Small intestine (tissue), 7 donors: ENCODE measurements around the gene PUS3. TPM values are rescaled to one million over a fixed set of nuclear protein-coding genes. Genes with fewer than 3 reads are reported as not detected.
"Not testable (repeated sequence)": the region's sequence is repeated elsewhere in the genome, so short reads cannot be mapped to it uniquely, and the experiment has no call there.

Experiments used
- DNase-seq, 2 donors: peaks; one replicate each; pipeline versions ENCODE4 v3.0.0 to v3.0.0-alpha.2; 2013
- FAIRE-seq: peaks from 2 replicates; lab custom pipeline; 2012; peaks lifted over from hg19 to GRCh38; lab: Jason Lieb, UNC
- H3K27ac ChIP-seq, 3 donors: one replicate each; pipeline ENCODE4 v1.5.1; 2013; ENCODE audit warnings: low read length in 2 of 3, mild to moderate bottlenecking in 2 of 3, control low read depth in 1 of 3, inconsistent platforms in 1 of 3, low read depth in 1 of 3, moderate library complexity in 1 of 3
- H3K27me3 ChIP-seq, 3 donors: one replicate each; pipeline ENCODE4 v1.6.1; 2013; ENCODE audit warnings: low read length in 3 of 3, inconsistent platforms in 1 of 3; ENCODE audit not compliant: control insufficient read depth in 3 of 3, insufficient read depth in 3 of 3
- H3K36me3 ChIP-seq, 3 donors: one replicate each; pipeline ENCODE4 v1.6.1; 2013; ENCODE audit warnings: low read length in 3 of 3, inconsistent platforms in 1 of 3, low read depth in 1 of 3, mild to moderate bottlenecking in 1 of 3, moderate library complexity in 1 of 3; ENCODE audit not compliant: control insufficient read depth in 3 of 3, insufficient read depth in 2 of 3
- H3K4me1 ChIP-seq, 3 donors: one replicate each; pipeline ENCODE4 v1.6.1; 2013; ENCODE audit warnings: low read length in 2 of 3, inconsistent platforms in 1 of 3, low read depth in 1 of 3, mild to moderate bottlenecking in 1 of 3, moderate library complexity in 1 of 3; ENCODE audit not compliant: control insufficient read depth in 3 of 3, insufficient read depth in 2 of 3
- H3K4me3 ChIP-seq, 3 donors: one replicate each; pipeline ENCODE4 v1.5.1; 2013; ENCODE audit warnings: low read length in 3 of 3, control low read depth in 1 of 3, inconsistent platforms in 1 of 3, low read depth in 1 of 3, mild to moderate bottlenecking in 1 of 3, moderate library complexity in 1 of 3
- H3K9me3 ChIP-seq, 2 donors: one replicate each; pipeline ENCODE4 v1.6.1; 2013; ENCODE audit warnings: low read depth in 1 of 2, low read length in 1 of 2; ENCODE audit not compliant: control insufficient read depth in 2 of 2, insufficient read depth in 1 of 2
- WGBS, 3 donors: extraction: QIAGEN DNeasy Blood & Tissue Kit; methylation state at CpG; one replicate each; pipeline ENCODE4 v1.1.7; 2013; 5-methylcytosine and 5-hydroxymethylcytosine counted together
- polyA plus RNA-seq, 4 donors: library from polyadenylated mRNA; stranded (reverse) in 3 of 4; unstranded in 1 of 4; fragments of 200-250 nt in 3 of 4; fragments of 120-200 nt in 1 of 4; gene quantifications; one replicate each; pipeline versions ENCODE4 v1.2.1 to v1.2.3, GENCODE V29; 2013
- donor health status: healthy with polysubstance abuse.
- donor health status: control.
- donor health status: control.
- donor health status: Bipolar disorder and iron deficiency.
- donor health status: healthy.

The PUS3 gene
- polyA plus RNA-seq, 4 donors = 10.3 to 12.7 (median 11.9) TPM

DNA sequence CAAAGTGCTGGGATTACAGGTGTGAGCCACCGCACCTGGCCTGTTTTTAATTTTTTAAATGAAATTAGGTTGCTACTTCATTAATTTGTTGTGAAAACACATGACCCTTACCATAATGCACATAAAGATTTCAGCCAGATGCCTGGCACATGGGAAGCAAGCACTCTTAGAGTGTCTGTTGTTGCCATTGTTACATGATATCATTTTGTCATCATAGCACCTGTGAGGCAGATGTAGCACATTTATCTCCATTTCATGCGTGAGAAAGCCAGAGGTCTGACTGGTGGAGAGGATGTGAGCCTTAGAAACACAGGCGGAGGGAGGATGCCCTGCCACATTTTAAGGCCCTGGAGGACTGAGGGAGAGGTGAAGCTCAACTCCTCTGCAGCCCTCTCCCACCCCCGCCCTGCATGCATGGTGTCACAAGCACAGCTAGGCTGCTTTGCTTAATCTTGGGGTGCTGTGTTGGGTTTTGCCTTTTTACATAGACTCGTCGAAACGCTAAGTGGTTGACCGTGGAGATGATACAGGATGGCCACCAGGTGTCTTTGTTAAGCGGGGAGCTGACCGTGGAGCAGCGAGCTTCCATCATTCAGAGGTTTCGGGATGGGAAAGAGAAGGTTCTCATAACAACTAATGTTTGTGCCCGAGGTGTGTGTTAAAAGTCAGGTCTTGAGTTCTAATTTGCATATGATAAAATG is 15.3 kb upstream of the PUS3 start:
- DNase-seq = no peak
- H3K36me3 ChIP-seq = no peaks in the 10 kb centered on the region
- H3K27me3 ChIP-seq = peaks cover 0 to 3% (median 2%) of the 10 kb centered on the region in 3 donors
- FAIRE-seq = no peak
- H3K9me3 ChIP-seq = no peaks in the 10 kb centered on the region
- 83 to 90% (median 89%) methylated on average over 13 of the region's 13 CpGs for WGBS, 3 donors
- H3K4me3 ChIP-seq = no peak overlapping the region
- peaks cover 0 to 7% (median 0%) of the 10 kb centered on the region in 3 donors for H3K4me1 ChIP-seq
- no peak overlapping the region for H3K27ac ChIP-seq

DNA sequence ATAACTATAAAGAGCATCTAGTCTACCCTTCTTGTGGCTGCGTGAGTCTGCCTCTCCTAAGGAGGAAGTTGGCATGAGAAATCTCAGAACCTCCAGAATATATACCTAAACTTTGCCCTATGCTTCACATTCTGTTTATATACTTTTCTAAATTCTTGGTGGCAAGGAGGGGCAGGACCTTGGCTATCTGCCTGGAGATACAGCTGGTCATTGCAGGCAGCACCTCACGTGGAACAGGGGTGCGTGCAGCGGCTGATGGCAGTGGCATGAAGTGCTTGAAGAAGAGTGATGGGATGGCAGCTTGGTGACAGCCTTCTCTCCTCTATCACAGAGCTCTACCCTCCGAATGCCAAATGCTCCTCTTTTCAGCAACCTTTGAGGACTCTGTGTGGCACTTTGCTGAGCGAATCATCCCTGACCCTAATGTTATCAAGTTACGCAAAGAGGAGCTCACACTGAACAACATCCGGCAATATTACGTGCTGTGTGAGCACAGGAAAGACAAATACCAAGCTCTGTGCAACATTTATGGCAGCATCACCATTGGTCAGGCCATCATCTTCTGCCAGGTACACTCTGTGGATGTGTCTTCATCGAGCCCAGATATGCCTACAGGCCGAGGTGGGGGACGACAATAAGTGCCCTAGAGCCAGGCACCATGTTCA is 13.8 kb upstream of the PUS3 start:
- Histone ChIP-seq H3K27me3 (peaks cover 0 to 3% (median 2%) of the 10 kb centered on the region in 3 donors), H3K4me1 (peaks cover 0 to 7% (median 0%) of the 10 kb centered on the region in 3 donors), H3K36me3 (no peaks in the 10 kb centered on the region), H3K9me3 (no peaks in the 10 kb centered on the region), H3K4me3 (no peak overlapping the region), H3K27ac (no peak overlapping the region)
- DNase-seq (peak; percentile 40 to 84), FAIRE-seq (no peak)
- 21 to 65% (median 43%) methylated on average over 12 of the region's 12 CpGs for WGBS, 3 donors

DNA sequence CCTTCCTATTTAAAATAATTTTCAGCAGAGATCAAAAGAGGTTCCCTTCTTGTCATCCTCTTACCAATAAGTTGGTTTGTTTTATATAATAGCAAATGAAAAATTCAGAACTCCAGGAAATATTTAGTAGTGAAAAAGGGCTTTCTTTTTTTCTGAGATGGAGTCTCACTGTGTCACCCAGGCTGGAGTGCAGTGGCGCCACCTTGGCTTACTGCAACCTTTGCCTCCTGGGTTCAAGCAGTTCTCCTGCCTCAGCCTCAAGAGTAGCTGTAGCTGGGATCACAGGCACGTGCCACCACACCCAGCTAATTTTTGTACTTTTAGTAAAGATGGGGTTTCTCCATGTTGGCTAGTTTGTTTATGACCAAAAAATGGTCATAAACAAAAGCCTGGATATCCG is 11.6 kb upstream of the PUS3 start:
- DNase-seq, H3K36me3 ChIP-seq, H3K27me3 ChIP-seq, H3K27ac ChIP-seq, FAIRE-seq, H3K4me3 ChIP-seq, H3K4me1 ChIP-seq, H3K9me3 ChIP-seq: not testable (repeated sequence)
- WGBS, 3 donors = 68 to 83% (median 79%) methylated on average over 3 of the region's 3 CpGs

DNA sequence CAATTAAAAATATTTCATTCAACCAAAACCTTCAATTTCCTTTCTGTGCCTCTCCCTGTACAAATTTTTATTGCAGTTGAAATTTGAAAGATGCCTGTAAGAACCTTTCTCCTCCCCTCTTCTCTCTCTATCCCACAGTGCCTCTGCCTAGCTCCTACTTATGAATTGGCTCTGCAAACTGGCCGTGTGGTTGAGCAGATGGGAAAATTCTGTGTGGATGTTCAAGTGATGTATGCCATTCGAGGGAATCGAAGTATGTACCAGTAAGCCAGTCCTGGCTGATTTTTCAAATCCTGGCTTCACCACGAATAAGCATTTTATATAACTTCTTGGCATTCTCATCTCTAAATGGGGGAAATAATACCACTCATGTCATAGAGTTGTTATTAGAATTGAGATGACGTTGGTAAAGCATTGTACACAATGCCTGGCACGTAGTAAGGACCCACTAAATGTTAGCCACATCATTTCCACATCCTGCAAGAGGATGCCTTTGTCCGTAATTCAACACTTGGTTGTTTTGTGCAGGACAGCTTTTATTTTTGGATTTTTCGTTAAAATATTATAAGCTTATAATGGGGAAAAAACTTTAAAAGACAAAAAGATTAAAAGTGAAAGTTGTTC is 7.3 kb upstream of the PUS3 start:
- Histone ChIP-seq H3K27ac (no peak overlapping the region), H3K4me1 (no peaks in the 10 kb centered on the region), H3K27me3 (peaks cover 0 to 6% (median 0%) of the 10 kb centered on the region in 3 donors), H3K4me3 (no peak overlapping the region), H3K36me3 (no peaks in the 10 kb centered on the region), H3K9me3 (no peaks in the 10 kb centered on the region)
- WGBS, 3 donors = 59 to 72% (median 66%) methylated on average over 8 of the region's 8 CpGs
- FAIRE-seq (no peak), DNase-seq (no peak)

DNA sequence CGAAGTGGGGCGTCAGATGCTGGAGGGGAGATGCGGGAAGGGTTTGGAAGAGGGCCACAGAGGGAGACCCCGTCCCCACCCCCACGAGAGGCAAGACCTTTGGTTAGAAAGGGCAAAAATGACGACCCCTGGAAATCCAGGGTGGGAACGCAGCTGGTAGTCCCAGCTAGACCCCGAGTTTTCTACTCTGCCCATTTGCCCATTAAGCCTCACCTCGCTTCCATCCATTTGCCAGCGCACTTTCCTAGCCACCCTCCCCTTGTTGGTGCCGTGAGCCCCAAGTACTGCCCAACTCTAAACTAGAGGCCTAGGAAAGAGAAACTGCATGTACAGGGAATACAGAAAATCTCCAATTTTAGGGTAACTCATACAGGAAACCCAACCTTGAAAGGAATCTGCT is 1.7 kb upstream of the PUS3 start:
- no peak for DNase-seq
- 47 to 63% (median 53%) methylated on average over 10 to 11 of the region's 11 CpGs for WGBS, 3 donors
- H3K36me3 ChIP-seq = peaks cover 2 to 4% (median 2%) of the 10 kb centered on the region in 3 donors

DNA sequence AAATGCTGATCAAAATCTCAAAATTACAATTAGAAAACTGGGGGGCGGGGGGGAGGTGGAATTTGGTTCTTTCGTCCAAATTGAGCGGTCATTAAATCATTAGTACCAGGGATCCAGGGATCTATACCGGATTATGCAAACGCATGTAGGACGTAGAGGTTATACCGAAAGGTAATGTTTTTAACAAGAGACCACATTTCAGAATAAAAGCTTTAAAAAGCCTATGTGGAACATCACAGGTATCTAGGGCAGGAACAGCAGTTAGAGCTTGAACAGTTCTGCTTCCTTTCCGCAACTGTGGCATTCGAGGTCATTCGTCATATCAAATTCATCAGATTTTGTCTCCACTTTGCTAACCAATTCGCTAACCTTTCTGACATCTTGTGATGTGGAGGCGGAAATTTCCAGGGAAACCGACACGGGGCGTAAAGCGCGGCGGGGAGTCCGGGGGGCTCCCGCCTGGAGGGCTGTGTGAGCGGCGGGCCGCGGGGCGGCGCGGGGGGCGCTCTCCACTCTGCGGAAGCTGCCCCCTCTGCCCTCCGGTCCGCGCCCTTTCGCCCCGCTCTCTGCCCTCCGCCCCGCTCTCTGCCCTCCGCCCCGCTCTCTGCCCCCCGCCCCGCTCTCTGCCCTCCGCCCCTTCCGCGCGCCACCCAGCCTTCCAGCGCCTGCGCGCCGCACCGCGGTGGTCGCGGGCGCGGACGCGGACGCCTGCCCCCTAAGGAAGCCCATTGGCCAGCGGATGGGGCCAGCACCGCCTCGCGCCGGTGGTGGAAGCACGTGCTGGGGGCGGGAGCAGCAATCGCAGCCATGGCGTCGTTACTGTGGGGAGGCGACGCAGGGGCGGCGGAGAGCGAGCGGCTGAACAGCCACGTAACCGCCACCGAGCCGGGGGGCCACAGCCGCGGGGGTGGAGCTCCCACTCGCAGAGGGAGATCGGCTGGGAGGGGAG is 979 bp upstream of the PUS3 start, which contains the start of gene DDX25:
Gene DDX25, plus strand, starts transcription at position 798 of the 949 bp plus-strand sequence. Its CDS starts 10 bp downstream, at position 808.
- Histone ChIP-seq H3K9me3 (peaks cover 2 to 4% of the 10 kb centered on the region in 2 donors), H3K27ac (no peak within 1 kb of the TSS), H3K4me3 (peak within 1 kb of the TSS; percentile 4 to 70 (median 21)), H3K4me1 (peaks cover 8 to 13% (median 11%) of the 10 kb centered on the region in 3 donors), H3K36me3 (peaks cover 2 to 6% (median 2%) of the 10 kb centered on the region in 3 donors), H3K27me3 (peaks cover 2 to 14% (median 7%) of the 10 kb centered on the region in 3 donors)
- FAIRE-seq (no peak), DNase-seq (peak in 1 of 2 donors; percentile 38)
- 4 to 19% (median 16%) methylated on average over 60 to 81 of the region's 81 CpGs for WGBS, 3 donors

More for the DNA sequence above, 1.7 kb upstream of the PUS3 start:
- Histone ChIP-seq H3K27ac (no peak overlapping the region), H3K27me3 (peaks cover 2 to 14% (median 7%) of the 10 kb centered on the region in 3 donors), H3K4me3 (no peak overlapping the region), H3K4me1 (peaks cover 8 to 13% (median 8%) of the 10 kb centered on the region in 3 donors), H3K9me3 (peaks cover 2 to 4% of the 10 kb centered on the region in 2 donors)
- FAIRE-seq = no peak

DNA sequence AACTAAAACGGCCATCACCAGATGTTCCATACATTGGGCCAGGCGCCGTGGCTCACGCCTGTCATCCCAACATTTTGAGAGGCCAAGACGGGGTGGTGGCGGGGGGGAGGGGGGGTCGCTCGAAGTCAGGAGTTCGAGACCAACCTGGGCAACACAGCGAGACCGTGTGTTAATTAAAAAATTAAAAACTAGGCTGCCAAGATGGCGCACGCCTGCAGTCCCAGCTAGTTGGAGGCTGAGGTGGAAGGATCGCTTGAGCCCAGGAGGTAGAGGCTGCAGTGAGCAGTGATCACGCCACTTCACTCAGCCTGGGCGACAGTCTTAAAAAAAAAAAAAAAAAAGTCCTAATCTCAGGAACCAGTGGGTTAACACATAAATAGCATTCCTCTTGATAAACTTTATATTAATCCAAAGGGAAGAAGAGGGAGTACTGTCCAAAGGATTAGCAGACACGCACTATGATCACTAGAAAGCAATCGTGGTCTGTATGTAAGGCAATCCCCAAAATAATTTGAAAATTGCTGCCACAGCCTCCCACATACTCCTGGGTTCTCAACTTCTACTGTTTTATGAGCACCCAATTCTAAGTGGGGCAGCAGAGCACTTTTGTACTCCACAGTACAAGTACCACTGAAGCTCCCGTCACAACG is 604 bp downstream of the PUS3 start:
- Histone ChIP-seq H3K36me3 (peaks cover 2 to 6% (median 2%) of the 10 kb centered on the region in 3 donors), H3K9me3 (peaks cover 2 to 4% of the 10 kb centered on the region in 2 donors), H3K27me3 (peaks cover 2 to 14% (median 7%) of the 10 kb centered on the region in 3 donors), H3K4me3 (peak overlapping the region; percentile 49 to 70 (median 60)), H3K27ac (peak overlapping the region; percentile 0 to 70 (median 64)), H3K4me1 (peaks cover 8 to 13% (median 11%) of the 10 kb centered on the region in 3 donors)
- 45 to 51% (median 45%) methylated on average over 20 of the region's 20 CpGs for WGBS, 3 donors
- FAIRE-seq (no peak), DNase-seq (no peak)
